A673 (cell line): ENCODE data around the gene DAB1.

Source experiments
- EZH2 ChIP-seq: fragments of 200-600 bp; sonication (generic); IDR thresholded peaks from 2 replicates; pipeline ENCODE4 v1.6.1; 2017; ENCODE audit warnings: borderline replicate concordance, low read depth, mild to moderate bottlenecking, mixed read lengths, antibody characterized with exemption, low read length; ENCODE audit not compliant: poor library complexity, severe bottlenecking
- TF ChIP-seq, protein P1 (sequence below): fragments of 300-800, 200-600 bp; sonication (generic); conservative IDR thresholded peaks from 2 replicates; pipeline ENCODE4 v1.5.1; 2017; ENCODE audit warnings: low read depth, mild to moderate bottlenecking, antibody characterized with exemption, low read length, moderate library complexity, mixed read lengths

- TF ChIP-seq, protein P1, sequence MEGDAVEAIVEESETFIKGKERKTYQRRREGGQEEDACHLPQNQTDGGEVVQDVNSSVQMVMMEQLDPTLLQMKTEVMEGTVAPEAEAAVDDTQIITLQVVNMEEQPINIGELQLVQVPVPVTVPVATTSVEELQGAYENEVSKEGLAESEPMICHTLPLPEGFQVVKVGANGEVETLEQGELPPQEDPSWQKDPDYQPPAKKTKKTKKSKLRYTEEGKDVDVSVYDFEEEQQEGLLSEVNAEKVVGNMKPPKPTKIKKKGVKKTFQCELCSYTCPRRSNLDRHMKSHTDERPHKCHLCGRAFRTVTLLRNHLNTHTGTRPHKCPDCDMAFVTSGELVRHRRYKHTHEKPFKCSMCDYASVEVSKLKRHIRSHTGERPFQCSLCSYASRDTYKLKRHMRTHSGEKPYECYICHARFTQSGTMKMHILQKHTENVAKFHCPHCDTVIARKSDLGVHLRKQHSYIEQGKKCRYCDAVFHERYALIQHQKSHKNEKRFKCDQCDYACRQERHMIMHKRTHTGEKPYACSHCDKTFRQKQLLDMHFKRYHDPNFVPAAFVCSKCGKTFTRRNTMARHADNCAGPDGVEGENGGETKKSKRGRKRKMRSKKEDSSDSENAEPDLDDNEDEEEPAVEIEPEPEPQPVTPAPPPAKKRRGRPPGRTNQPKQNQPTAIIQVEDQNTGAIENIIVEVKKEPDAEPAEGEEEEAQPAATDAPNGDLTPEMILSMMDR, result no peak
- TF ChIP-seq EZH2, result no peak
Measured at GRCh38 chr1:57470036-57470435, 46.2 kb upstream of the DAB1 start.
